ENCODE measurements around the gene PPA1.
"Not testable (repeated sequence)": the region's sequence is repeated elsewhere in the genome, so short reads cannot be mapped to it uniquely, and the experiment has no call there.

Gene PPA1

GRCh38 chr10:70166394-70166793 is 66.8 kb downstream of the PPA1 start:
- DNase-seq = no peak

- no peak for DNase-seq
Measured at GRCh38 chr10:70164163-70164562, 69.1 kb downstream of the PPA1 start.

GRCh38 chr10:70163448-70163847 is 69.8 kb downstream of the PPA1 start:
- no peak for DNase-seq

- no peak for DNase-seq
Measured at GRCh38 chr10:70162892-70163201, 70.4 kb downstream of the PPA1 start.

- DNase-seq = no peak
Measured at GRCh38 chr10:70162151-70162891, 70.9 kb downstream of the PPA1 start.

- no peak for DNase-seq
Measured at GRCh38 chr10:70160798-70161197, 72.4 kb downstream of the PPA1 start.

- DNase-seq = not testable (repeated sequence)
Measured at GRCh38 chr10:70159366-70159765, 73.9 kb downstream of the PPA1 start.

- DNase-seq = no peak
Measured at GRCh38 chr10:70158113-70158512, 75.1 kb downstream of the PPA1 start.

GRCh38 chr10:70155255-70155838 is 77.9 kb downstream of the PPA1 start:
- DNase-seq = no peak

Measured in NCI-H510A treated with DMSO at 0.1 percent for 48 hours (cell line).